GM19240 (cell line): ENCODE measurements around the gene CPNE2.
A peak's percentile ranks its signal among the peaks of the same experiment; 100 is the strongest.
"Not testable (repeated sequence)": the region's sequence is repeated elsewhere in the genome, so short reads cannot be mapped to it uniquely, and the experiment has no call there.

Experiments
- DNase-seq: peaks from one replicate; pipeline ENCODE4 v3.0.0; 2011; ENCODE audit warnings: low spot score; ENCODE audit not compliant: insufficient read length

CPNE2 gene

GRCh38 chr16:57069635-57070370, 22.6 kb upstream of the CPNE2 start:
- no peak for DNase-seq

GRCh38 chr16:57070424-57070823, 22.0 kb upstream of the CPNE2 start:
- no peak for DNase-seq

GRCh38 chr16:57071081-57071732, 21.2 kb upstream of the CPNE2 start:
- DNase-seq = not testable (repeated sequence)

GRCh38 chr16:57071831-57072582, 20.4 kb upstream of the CPNE2 start:
- no peak for DNase-seq

GRCh38 chr16:57072616-57073275, 19.6 kb upstream of the CPNE2 start:
- no peak for DNase-seq

- DNase-seq = no peak
Measured at GRCh38 chr16:57077714-57078113, 14.7 kb upstream of the CPNE2 start.

- no peak for DNase-seq
Measured at GRCh38 chr16:57081744-57082143, 10.6 kb upstream of the CPNE2 start.

- no peak for DNase-seq
Measured at GRCh38 chr16:57082664-57083063, 9.7 kb upstream of the CPNE2 start.

GRCh38 chr16:57083485-57084126, 8.8 kb upstream of the CPNE2 start:
- DNase-seq = no peak

GRCh38 chr16:57084257-57084770, 8.1 kb upstream of the CPNE2 start:
- peak; percentile 92 for DNase-seq

- DNase-seq = no peak
Measured at GRCh38 chr16:57084996-57085395, 7.4 kb upstream of the CPNE2 start.

GRCh38 chr16:57087003-57087402, 5.4 kb upstream of the CPNE2 start:
- no peak for DNase-seq

- DNase-seq = no peak
Measured at GRCh38 chr16:57089406-57089805, 3.0 kb upstream of the CPNE2 start.

GRCh38 chr16:57091200-57091974, 996 bp upstream of the CPNE2 start:
- no peak for DNase-seq

- no peak for DNase-seq
Measured at GRCh38 chr16:57092786-57093411, 516 bp downstream of the CPNE2 start.

- DNase-seq = no peak
Measured at GRCh38 chr16:57093666-57094564, 1.5 kb downstream of the CPNE2 start.

GRCh38 chr16:57094911-57095310, 2.5 kb downstream of the CPNE2 start:
- no peak for DNase-seq

- no peak for DNase-seq
Measured at GRCh38 chr16:57096192-57096591, 3.8 kb downstream of the CPNE2 start.

GRCh38 chr16:57096793-57097192, 4.4 kb downstream of the CPNE2 start:
- DNase-seq = no peak
